NCI-H1436 treated with DMSO at 0.1 percent for 48 hours (cell line): ENCODE measurements around the gene BANP.
"Not testable (repeated sequence)": the region's sequence is repeated elsewhere in the genome, so short reads cannot be mapped to it uniquely, and the experiment has no call there.

Source experiments
- DNase-seq: peaks from one replicate; lab custom pipeline; 2025; lab: John Stamatoyannopoulos, UW

Gene BANP

GRCh38 chr16:87996962-87997880 lies 46.0 kb downstream of the BANP start:
- DNase-seq = no peak

DNA sequence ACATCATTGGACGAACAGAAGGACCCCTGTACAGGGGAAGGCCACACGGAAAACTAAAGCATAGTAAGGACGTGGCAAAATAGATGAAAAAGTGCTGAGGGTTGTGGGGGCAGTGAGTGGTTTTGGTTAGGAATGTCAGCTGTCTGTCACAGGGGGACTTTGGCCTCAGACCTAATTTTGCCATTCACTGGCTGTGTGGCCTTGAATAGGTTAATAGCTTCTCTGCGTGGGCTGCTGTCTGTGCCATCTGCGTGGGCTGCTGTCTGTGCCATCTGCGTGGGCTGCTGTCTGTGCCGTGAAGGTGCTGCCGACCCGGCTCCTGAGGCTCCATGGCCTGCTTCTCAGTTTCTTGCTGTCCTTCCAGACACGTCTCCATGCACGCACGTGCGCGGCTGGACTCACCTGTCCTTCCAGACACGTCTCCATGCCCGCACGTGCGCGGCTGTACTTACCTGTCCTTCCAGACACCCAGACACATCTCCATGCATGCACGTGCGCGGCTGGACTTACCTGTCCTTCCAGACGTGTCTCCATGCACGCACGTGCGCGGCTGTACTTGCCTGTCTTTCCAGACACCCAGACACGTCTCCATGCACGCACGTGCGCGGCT lies 47.1 kb downstream of the BANP start:
- not testable (repeated sequence) for DNase-seq

GRCh38 chr16:87998992-87999391 lies 47.8 kb downstream of the BANP start:
- not testable (repeated sequence) for DNase-seq

GRCh38 chr16:88002211-88002610 lies 51.0 kb downstream of the BANP start:
- DNase-seq = no peak

- DNase-seq = no peak
Measured at GRCh38 chr16:88002749-88003148, 51.5 kb downstream of the BANP start.

- DNase-seq = no peak
Measured at GRCh38 chr16:88003316-88003715, 52.1 kb downstream of the BANP start.

- no peak for DNase-seq
Measured at GRCh38 chr16:88003736-88004135, 52.5 kb downstream of the BANP start.

DNA sequence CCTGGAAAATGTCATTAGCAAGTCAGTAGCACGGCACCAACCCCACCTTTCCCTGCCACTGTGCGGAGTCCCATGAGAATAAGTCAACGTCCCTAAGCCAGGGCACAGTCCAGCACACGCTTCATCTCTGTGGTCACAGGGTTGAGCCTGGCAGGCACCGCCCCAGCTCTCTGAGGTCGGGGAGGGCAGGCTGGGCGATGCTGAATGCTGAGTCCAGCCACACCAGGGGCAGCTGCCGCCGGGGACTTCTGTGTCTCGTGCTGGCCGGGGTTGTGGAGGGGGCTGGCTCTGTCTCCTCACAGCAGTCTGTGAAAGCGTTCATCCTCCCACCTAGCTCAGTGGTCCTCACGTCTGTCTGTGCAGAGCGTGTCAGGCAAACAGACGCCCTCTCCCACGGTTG lies 53.2 kb downstream of the BANP start:
- no peak for DNase-seq

- no peak for DNase-seq
Measured at GRCh38 chr16:88005181-88005581, 53.9 kb downstream of the BANP start.

DNA sequence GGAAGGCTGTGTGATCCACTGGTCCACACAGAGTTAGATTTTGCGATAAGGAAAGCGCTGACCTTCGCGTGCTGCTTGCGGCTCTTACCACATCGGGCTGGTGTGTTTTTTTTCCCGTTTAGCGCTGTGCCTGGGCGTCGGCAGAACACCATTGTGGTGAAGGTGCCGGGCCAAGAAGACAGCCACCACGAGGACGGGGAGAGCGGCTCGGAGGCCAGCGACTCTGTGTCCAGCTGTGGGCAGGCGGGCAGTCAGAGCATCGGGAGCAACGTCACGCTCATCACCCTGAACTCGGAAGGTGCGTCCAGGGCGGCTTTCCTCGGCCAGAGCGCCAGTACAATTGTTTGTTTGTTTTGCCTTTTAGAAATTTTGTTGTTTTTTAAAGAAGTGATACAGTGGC lies 54.7 kb downstream of the BANP start:
- no peak for DNase-seq

- DNase-seq = no peak
Measured at GRCh38 chr16:88007321-88007731, 56.1 kb downstream of the BANP start.

GRCh38 chr16:88008840-88009239 lies 57.6 kb downstream of the BANP start:
- no peak for DNase-seq

- DNase-seq = no peak
Measured at GRCh38 chr16:88009563-88010342, 58.5 kb downstream of the BANP start.

DNA sequence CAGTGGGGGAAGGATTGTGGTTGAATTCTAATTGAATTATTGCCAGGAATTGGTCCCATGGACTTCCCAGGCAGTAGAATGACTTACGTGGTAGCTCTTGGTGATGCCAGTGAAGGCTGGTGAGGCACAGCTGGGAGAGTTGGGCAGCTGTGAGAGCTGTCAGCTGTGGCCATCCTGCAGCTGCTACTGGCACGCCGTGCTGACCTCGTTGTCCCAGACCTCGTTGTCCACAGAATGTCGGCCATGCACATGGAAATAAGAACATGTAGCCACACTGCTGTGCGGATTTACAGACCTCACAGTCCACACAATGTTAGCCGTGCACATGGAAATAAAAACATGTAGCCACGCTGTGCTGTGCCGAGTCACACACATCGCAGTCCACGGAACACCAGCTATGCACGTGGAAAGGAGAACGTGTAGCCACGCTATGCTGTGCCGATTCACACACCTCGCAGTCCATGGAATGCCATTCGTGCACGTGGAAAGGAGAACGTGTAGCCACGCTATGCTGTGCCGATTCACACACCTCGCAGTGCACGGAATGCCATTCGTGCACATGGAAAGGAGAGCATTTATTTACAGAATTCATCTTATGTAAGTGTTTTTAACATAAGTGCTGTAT lies 59.2 kb downstream of the BANP start:
- DNase-seq = no peak

GRCh38 chr16:88010968-88011483 lies 59.8 kb downstream of the BANP start:
- DNase-seq = no peak

DNA sequence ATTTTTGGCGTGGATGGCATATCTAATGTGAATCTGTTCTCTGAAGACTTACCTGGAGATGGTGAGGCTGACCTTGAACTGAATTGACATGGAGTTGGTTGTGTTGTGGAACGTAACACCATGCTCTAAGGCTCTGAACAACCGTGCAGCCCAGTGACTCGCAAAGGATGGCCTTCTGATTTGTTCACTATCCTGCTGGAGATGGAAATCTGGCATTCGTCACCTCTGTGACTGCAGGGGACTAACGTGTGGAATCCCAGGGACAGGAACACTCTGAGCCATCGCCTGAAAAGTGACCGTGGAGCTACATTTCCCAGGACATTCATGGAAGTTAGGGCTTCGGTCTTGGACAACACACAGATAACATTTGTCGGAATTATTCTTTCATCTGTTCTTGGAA lies 61.1 kb downstream of the BANP start:
- no peak for DNase-seq

DNA sequence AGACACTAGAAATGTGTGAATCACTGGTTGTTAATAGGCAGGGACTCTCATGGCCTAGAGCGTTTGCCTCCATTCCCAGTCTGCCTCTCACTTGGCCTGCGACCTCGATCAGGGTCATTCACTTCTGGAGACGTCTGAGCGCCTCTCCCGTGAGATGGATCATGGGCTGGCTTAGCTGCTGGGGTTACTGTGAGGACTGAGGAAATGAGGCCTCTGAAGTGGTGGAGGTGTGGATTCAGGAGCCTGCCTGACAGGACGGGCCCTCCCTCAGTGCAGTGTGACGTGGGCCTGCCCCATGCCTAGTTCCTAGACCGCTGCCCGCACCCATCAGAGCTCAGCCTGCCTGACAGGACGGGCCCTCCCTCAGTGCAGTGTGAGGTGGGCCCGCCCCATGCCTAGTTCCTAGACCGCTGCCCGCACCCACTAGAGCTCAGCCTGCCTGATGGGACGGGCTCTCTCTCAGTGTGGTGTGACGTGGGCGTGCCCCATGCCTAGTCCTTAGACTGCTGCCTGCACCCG lies 61.9 kb downstream of the BANP start:
- DNase-seq = no peak

DNA sequence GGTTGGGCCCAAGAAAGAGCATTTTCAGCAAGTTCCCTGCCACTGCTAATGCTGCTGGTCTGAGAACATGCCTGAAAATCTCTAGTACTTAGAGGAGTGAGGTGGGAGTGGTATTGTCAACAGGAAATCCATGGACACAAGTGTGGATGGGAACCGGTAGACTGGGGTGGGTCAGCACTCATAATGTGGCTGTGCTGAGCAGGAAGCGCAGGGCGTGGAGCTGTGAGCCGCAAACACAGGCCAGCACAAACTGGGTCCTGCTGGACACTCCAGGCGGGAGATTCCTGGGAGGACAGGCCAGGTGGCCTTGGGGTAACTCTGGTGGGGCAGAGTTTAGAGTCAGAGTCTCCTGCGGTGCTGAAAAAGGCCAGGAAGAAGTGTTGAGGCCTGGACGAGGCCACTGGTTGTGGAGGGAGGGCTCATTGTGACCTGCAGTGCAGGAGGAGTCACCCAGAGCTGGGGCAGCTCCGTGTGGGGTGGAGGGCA lies 62.6 kb downstream of the BANP start:
- no peak for DNase-seq

GRCh38 chr16:88014252-88014781 lies 63.1 kb downstream of the BANP start:
- no peak for DNase-seq

DNA sequence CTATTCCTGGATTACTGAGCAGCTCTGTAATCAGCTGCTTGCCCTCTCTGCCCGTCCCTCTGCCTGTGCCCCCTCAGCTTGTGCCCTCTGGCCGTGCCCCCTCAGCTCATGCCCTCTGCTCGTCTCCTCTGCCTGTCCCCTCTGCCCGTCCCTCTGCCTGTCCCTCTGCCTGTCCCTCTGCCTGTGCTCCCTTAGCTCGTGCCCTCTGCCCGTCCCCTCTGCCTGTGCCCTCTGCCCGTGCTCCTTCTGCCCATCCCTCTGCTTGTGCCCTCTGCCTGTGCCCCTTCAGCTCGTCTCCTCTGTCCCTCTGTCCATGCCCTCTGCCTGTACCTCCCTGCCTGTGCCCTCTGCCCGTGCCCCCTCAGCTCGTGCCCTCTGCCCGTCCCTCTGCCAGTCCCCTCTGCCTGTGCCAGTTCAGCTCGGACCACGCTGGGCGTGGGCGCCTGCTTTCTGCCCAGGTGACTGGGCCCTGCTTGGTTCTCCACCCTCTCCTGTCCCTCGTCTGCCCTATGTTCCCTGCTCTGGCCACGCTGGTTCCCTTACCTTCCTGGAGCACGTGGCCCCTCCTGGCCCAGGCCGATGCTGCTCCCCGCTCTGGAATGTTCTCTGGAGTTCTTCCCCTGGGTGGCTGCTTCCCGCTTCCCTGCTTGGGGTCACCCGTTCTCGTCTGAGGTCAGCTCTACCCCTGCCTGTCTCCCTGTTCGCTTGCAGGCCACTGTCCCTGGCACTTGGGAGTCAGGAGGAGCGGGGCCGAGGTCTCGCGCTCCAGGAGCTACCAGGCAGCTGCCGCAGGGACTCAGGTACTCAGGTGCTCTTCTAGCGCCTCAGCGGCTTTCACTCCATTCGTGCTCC lies 63.9 kb downstream of the BANP start:
- DNase-seq = no peak

DNA sequence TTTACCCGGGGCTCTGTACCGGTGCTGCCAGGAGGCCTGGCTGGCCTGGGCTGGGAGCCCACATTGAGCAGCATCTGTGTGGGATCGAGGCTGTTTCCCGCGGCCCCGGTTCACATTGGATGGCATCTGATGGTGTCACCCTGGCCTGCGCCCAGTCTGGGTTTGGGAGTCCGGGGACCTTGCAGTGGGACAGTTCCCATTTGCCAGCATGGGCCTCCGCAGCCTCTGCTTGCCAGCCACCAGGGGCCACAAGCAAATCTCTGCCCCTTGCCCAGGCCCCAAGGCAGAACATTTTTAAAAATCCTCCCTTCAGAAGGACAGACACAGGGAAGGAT lies 64.5 kb downstream of the BANP start:
- no peak for DNase-seq
